Measurements from ENCODE around the gene HSFX3.
"Not testable (repeated sequence)": the region's sequence is repeated elsewhere in the genome, so short reads cannot be mapped to it uniquely, and the experiment has no call there.

The HSFX3 gene

DNA sequence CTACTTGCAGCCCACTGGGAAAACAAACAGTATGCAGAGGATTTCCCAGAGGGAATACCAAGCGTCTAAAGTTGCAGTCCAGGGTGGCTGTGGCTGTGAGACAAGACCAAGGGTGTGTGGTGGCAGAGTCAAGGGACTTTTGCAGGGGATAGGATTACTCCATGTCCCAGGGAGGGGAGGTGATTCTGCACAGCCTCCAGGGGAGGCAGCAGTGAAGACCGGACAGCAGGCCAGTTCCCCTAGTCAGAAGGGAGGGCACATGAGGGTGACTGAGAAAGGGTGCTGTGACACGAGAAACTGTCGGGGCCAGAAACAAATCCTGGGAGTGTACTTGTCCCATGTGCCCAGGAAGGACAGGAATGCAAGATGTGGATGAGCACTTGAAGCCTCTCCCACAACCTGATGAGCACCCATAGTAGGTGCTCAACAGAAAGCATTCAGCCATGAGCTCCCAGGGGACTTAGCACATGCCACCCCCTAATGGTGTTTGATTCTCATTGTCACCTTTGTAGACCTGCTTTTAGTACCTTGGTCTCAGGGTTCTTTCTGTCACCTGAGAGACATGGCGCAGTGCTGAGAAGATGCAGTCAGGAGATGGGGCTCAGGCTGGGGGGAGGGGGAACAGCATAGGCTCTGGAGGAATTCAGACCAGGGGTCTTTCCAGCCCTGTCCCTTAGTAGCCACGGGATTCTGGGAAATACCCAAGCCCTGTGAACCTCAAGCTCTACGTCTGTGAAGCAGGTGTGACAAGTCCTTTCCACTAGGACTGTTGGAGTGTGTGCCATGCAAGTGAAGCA is 18.1 kb upstream of the HSFX3 start:
- TF ChIP-seq CTCF (IDR thresholded peaks at IDR 0.05; ENCODE audit: insufficient read depth, low read length) (no peak), GABPA (IDR thresholded peaks at IDR 0.05; ENCODE audit: low read depth) (no peak), POLR2AphosphoS5 (IDR thresholded peaks at IDR 0.05; ENCODE audit: low read depth) (no peak), SPI1 (IDR thresholded peaks at IDR 0.05; ENCODE audit: borderline replicate concordance, low read depth) (no peak)
- TF ChIP-seq, protein P1, sequence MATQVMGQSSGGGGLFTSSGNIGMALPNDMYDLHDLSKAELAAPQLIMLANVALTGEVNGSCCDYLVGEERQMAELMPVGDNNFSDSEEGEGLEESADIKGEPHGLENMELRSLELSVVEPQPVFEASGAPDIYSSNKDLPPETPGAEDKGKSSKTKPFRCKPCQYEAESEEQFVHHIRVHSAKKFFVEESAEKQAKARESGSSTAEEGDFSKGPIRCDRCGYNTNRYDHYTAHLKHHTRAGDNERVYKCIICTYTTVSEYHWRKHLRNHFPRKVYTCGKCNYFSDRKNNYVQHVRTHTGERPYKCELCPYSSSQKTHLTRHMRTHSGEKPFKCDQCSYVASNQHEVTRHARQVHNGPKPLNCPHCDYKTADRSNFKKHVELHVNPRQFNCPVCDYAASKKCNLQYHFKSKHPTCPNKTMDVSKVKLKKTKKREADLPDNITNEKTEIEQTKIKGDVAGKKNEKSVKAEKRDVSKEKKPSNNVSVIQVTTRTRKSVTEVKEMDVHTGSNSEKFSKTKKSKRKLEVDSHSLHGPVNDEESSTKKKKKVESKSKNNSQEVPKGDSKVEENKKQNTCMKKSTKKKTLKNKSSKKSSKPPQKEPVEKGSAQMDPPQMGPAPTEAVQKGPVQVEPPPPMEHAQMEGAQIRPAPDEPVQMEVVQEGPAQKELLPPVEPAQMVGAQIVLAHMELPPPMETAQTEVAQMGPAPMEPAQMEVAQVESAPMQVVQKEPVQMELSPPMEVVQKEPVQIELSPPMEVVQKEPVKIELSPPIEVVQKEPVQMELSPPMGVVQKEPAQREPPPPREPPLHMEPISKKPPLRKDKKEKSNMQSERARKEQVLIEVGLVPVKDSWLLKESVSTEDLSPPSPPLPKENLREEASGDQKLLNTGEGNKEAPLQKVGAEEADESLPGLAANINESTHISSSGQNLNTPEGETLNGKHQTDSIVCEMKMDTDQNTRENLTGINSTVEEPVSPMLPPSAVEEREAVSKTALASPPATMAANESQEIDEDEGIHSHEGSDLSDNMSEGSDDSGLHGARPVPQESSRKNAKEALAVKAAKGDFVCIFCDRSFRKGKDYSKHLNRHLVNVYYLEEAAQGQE (IDR thresholded peaks at IDR 0.05; ENCODE audit: insufficient replicate concordance, low read depth): no peak
- H3K27ac ChIP-seq (replicated peaks): no peak overlapping the region
- DNase-seq (ENCODE audit: low read depth in 1 of 2, low spot score in 1 of 2): no peak

DNA sequence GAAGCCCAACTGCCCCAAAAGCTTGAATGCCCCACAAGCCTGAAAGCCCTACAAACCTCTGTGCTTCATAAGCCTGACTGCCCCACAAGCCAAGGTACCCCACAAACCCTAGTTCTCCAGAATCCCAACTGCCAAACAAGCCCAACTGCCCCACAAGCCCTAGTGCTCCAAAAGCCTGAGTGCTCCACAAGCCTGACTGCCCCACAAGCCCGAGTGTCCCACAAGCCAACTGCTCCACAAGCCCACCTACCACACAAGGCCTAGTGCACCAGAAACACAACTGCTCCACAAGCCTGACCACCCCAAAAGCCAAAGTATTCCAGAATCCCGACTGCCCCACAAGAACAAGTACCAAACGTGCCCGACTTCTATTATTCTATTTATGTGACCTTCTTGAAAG is 13.6 kb upstream of the HSFX3 start:
- no peak for TF ChIP-seq POLR2AphosphoS5 (IDR thresholded peaks at IDR 0.05; ENCODE audit: low read depth)
- Histone ChIP-seq H3K4me3 (replicated peaks; ENCODE audit: insufficient read depth, low read length) (no peak overlapping the region), H3K27ac (replicated peaks) (no peak overlapping the region), H3K27me3 (ENCODE audit: insufficient read depth, poor library complexity, severe bottlenecking) (no peaks in the 10 kb centered on the region)
- no peak for DNase-seq (ENCODE audit: low read depth in 1 of 2, low spot score in 1 of 2)

More for the DNA sequence above, 18.1 kb upstream of the HSFX3 start:
- Histone ChIP-seq H3K4me3 (replicated peaks; ENCODE audit: insufficient read depth, low read length) (no peak overlapping the region), H3K27me3 (ENCODE audit: insufficient read depth, poor library complexity, severe bottlenecking) (no peaks in the 10 kb centered on the region)

DNA sequence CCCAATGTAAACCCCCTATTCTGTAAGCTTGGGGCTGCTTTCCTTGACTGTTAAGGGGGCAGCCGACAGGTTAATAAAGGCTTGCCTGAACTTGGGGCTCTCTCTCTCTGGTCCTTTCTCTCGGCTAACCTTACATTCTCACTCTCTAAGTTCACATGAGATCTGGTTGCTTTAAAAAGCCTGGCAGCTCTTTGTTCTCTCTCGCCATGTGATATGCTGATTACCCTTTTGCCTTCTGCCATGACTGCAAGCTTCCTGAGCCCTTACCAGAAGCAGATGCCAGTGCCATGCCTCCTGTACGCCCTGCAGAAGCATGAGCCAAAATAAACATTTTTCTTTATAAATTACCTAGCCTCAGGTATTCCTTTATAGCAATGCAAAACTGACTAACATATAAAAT is 5.5 kb upstream of the HSFX3 start:
- DNase-seq (ENCODE audit: low read depth in 1 of 2, low spot score in 1 of 2); H3K27me3 ChIP-seq (ENCODE audit: insufficient read depth, poor library complexity, severe bottlenecking); H3K4me3 ChIP-seq (replicated peaks; ENCODE audit: insufficient read depth, low read length); H3K27ac ChIP-seq (replicated peaks): not testable (repeated sequence)

DNA sequence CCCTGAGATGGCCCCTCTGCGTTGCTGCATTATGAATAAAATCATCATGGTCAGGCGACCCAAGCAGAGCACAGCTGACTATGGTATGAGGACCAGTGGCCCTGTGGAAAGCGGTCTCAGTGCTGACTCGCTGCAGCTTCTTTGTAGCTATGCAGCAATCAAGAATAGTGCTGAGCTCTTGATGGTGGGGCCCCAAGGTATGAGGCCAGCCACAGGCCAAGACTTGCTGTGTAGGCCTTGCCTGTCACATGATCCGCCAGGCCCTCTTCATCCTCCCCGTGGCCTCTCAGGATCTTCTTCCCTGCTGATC is 2.2 kb upstream of the HSFX3 start:
- not testable (repeated sequence) for DNase-seq (ENCODE audit: low read depth in 1 of 2, low spot score in 1 of 2)

DNA sequence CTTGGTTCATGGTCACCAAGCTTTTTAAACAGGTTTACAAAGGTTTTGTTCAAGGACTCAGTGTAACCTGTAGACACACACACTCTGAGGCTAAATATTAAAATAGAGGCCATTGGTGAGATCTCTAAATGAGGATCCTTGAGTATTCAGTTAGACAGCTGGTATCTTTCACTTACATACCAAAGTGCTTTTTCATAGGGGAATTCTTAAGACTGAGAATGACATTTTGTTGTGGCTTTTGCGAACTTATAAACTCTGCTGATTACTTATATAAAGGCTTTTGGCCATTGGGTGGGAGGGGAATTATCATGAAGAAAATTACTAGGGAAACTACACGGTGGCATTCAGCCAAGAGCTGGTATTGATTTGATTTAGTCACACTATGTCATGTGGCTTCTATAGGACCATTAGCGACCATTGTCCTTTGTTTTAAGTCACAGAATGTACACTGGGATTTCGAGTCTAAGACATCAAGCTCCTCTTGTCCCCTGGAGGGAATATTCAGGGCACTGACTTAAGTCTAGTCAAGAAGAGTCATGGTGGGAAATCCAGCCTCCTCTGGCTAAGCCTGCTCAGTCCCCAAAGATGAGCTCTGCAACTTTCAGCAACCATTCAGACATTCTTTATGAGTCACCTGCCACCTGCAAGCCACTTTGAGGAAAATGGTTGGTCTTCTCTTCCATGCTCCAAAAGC is 1.7 kb upstream of the HSFX3 start:
- not testable (repeated sequence) for DNase-seq (ENCODE audit: low read depth in 1 of 2, low spot score in 1 of 2); H3K4me3 ChIP-seq (replicated peaks; ENCODE audit: insufficient read depth, low read length); H3K27me3 ChIP-seq (ENCODE audit: insufficient read depth, poor library complexity, severe bottlenecking); H3K27ac ChIP-seq (replicated peaks)

More for the DNA sequence above, 2.2 kb upstream of the HSFX3 start:
- not testable (repeated sequence) for H3K27ac ChIP-seq (replicated peaks); H3K4me3 ChIP-seq (replicated peaks; ENCODE audit: insufficient read depth, low read length); H3K27me3 ChIP-seq (ENCODE audit: insufficient read depth, poor library complexity, severe bottlenecking)

DNA sequence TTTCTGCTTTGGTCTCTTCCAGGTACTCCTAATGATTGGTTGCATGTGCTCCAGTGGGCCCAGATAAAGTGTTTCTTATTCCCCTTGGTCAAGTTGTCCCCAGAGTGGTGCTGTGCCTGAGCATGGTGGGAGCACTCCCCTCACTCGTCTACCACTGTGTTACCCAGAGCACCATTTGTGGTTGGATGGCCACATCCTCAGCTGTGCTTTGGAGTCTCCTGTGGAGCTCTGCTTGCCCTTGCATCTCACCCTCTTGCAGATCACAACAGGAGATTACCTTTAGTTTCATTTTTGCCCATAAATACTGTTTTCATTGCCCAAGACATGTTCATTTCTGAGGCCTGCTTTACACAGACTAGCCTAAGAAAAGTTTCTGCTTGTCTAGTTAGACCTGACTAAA is 730 bp upstream of the HSFX3 start:
- not testable (repeated sequence) for H3K27me3 ChIP-seq (ENCODE audit: insufficient read depth, poor library complexity, severe bottlenecking); H3K27ac ChIP-seq (replicated peaks); DNase-seq (ENCODE audit: low read depth in 1 of 2, low spot score in 1 of 2); H3K4me3 ChIP-seq (replicated peaks; ENCODE audit: insufficient read depth, low read length)

DNA sequence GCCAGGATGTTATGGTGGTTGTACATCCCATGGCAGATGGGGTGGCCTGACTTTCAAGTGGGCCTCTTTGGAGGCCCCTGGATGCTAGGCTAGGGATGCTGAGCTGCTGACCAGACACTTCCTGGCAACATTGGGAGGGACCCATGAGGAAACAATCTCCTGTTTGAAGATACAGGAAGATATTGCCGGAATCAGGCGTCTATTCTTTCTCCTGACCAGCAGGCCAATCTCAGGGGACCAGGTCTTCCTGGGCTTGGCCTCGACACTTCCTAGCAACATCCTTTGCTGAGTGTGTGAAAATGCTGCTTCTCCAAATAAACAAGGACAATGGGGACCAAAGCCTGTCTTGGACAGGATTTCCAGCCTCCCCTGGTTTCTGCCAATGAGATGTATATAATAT is 1.9 kb downstream of the HSFX3 start:
- not testable (repeated sequence) for DNase-seq (ENCODE audit: low read depth in 1 of 2, low spot score in 1 of 2); H3K4me3 ChIP-seq (replicated peaks; ENCODE audit: insufficient read depth, low read length); H3K27ac ChIP-seq (replicated peaks); H3K27me3 ChIP-seq (ENCODE audit: insufficient read depth, poor library complexity, severe bottlenecking)

GRCh38 chrX:149546962-149547361 is 2.8 kb downstream of the HSFX3 start:
- H3K27me3 ChIP-seq (ENCODE audit: insufficient read depth, poor library complexity, severe bottlenecking); DNase-seq (ENCODE audit: low read depth in 1 of 2, low spot score in 1 of 2); H3K27ac ChIP-seq (replicated peaks); H3K4me3 ChIP-seq (replicated peaks; ENCODE audit: insufficient read depth, low read length): not testable (repeated sequence)

DNA sequence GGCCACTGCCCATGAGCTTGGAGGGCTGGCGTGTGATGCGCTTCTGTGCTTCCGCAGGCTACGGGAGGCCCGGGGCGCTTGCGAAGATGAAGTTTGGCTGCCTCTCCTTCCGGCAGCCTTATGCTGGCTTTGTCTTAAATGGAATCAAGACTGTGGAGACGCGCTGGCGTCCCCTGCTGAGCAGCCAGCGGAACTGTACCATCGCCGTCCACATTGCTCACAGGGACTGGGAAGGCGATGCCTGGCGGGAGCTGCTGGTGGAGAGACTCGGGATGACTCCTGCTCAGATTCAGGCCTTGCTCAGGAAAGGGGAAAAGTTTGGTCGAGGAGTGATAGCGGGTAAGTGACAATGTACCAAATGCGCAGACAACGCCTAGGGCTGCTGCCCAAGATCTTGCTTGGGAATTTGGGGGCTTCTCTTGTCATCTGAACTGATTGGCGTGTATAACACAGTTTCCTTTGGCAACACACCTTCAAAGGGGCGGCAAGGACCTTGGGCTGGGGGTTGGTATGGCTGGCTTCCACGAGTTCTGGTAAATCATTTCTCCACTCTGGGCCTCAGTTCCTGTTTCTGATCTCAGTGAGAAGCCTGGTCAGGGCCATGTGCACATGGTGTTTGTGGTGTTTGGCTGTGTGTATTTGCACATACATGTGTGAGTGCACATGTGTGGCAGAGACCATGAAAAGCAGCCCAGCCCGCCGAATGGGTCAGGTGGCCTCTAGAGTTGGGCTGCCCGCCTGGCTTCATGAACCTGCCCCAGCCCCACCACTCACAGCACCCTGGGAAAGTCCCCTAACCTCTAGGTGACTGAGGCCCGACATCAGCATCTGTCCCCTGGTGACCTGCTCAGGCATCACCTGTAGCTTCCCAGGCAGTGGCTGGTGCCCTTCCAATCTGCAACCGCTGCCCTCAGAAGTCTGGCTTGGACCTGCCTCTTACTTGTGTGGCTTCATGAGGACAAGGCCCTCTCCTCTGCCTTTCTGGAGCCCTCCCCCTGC is 3.9 kb downstream of the HSFX3 start:
- not testable (repeated sequence) for H3K27me3 ChIP-seq (ENCODE audit: insufficient read depth, poor library complexity, severe bottlenecking); H3K4me3 ChIP-seq (replicated peaks; ENCODE audit: insufficient read depth, low read length); H3K27ac ChIP-seq (replicated peaks); DNase-seq (ENCODE audit: low read depth in 1 of 2, low spot score in 1 of 2)
